Neural crest cell (in vitro differentiated cells): ENCODE data around the gene ABCB6. TPM values are rescaled to one million over a fixed set of nuclear protein-coding genes. Genes with fewer than 3 reads are reported as not detected.

ENCODE experiments used
- DNase-seq: peaks from one replicate; pipeline ENCODE4 v3.0.0; 2021; ENCODE audit warnings: low read depth, mixed read lengths, low spot score
- H3K27ac Mint-ChIP-seq: one replicate; pipeline ENCODE4 v1.8.0; 2021; ENCODE audit warnings: mild to moderate bottlenecking, mixed read lengths; ENCODE audit not compliant: unreplicated experiment
- H3K27me3 Mint-ChIP-seq: 2 replicates; pipeline ENCODE4 v1.8.0; 2021; ENCODE audit warnings: low read depth, mild to moderate bottlenecking, mixed read lengths
- H3K36me3 Mint-ChIP-seq: 2 replicates; pipeline ENCODE4 v1.8.0; 2021; ENCODE audit warnings: low read depth, mild to moderate bottlenecking, mixed read lengths
- H3K4me1 Mint-ChIP-seq: 2 replicates; pipeline ENCODE4 v1.8.0; 2021; ENCODE audit warnings: mixed read lengths
- H3K4me3 Mint-ChIP-seq: one replicate; pipeline ENCODE4 v1.8.0; 2021; ENCODE audit warnings: mild to moderate bottlenecking, mixed read lengths
- H3K9me3 Mint-ChIP-seq: 2 replicates; pipeline ENCODE4 v1.8.0; 2021; ENCODE audit warnings: mixed read lengths
- total RNA-seq: library from RNA; stranded (reverse); gene quantifications from 2 replicates; pipeline ENCODE4 v1.2.1, GENCODE V29; 2021
- TF ChIP-seq, protein P1 (sequence below): fragments of 200-600 bp; sonication (generic); conservative IDR thresholded peaks from 2 replicates; pipeline ENCODE4 v1.5.0; 2021; ENCODE audit warnings: antibody characterized with exemption, mild to moderate bottlenecking

ABCB6 gene
- total RNA-seq, 1 donor from 2014 or later: 39.1 TPM

DNA sequence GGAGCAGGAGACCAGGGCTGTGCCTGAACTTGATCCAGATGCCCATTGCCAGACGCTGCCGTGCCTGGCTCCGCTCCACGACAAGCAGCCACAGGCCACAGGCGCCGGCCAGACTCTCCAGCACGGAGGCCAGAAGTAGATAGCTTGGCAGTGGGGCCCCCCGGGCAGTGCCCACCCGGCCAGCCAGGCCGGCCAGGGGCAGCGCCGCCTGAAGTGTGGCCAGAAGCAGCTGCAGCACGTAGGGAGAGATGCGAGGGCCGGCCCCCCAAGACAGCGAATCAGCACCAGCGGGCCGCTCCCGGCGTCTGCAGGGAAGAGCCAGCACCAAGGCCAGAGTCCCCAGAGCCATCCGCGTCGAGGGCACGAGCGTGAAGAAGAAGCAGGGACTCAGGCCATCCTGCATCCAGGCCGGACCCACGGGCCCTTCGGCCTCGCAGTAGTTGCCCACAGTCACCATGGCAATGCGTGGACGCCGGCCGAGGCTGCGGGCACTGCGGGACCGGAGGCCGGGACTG lies 484 bp downstream of the ABCB6 start:
- H3K27ac Mint-ChIP-seq: peak overlapping the region; percentile 97
- DNase-seq: no peak
- peaks cover 2% of the 10 kb centered on the region for H3K36me3 Mint-ChIP-seq
- H3K4me1 Mint-ChIP-seq: peaks cover 19% of the 10 kb centered on the region
- TF ChIP-seq, protein P1, sequence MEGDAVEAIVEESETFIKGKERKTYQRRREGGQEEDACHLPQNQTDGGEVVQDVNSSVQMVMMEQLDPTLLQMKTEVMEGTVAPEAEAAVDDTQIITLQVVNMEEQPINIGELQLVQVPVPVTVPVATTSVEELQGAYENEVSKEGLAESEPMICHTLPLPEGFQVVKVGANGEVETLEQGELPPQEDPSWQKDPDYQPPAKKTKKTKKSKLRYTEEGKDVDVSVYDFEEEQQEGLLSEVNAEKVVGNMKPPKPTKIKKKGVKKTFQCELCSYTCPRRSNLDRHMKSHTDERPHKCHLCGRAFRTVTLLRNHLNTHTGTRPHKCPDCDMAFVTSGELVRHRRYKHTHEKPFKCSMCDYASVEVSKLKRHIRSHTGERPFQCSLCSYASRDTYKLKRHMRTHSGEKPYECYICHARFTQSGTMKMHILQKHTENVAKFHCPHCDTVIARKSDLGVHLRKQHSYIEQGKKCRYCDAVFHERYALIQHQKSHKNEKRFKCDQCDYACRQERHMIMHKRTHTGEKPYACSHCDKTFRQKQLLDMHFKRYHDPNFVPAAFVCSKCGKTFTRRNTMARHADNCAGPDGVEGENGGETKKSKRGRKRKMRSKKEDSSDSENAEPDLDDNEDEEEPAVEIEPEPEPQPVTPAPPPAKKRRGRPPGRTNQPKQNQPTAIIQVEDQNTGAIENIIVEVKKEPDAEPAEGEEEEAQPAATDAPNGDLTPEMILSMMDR: no peak
- H3K4me3 Mint-ChIP-seq: peak overlapping the region; percentile 97
- no peaks in the 10 kb centered on the region for H3K9me3 Mint-ChIP-seq
- H3K27me3 Mint-ChIP-seq: no peaks in the 10 kb centered on the region

DNA sequence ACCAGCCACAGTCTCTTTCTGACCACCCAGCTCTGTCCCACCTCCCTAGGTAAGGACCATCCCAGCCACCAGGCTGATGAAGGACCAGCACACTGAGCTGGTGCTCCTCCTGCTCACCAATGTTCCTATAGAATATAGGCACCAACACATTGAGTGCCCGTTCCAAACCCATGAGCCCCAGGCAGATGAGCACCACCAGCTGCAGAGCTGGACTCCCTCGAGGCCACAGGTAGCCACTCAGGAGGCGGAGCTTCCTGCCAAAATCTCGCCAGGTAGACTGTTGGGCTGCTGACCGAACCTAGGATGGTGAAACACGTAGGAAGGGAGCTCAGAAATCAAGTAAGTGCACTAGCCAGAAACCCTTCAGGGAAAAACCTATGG lies 2.2 kb downstream of the ABCB6 start:
- peaks cover 19% of the 10 kb centered on the region for H3K4me1 Mint-ChIP-seq
- TF ChIP-seq, protein P1: no peak
- no peaks in the 10 kb centered on the region for H3K9me3 Mint-ChIP-seq
- H3K36me3 Mint-ChIP-seq: peaks cover 2% of the 10 kb centered on the region
- H3K27ac Mint-ChIP-seq: no peak overlapping the region
- DNase-seq: no peak
- H3K27me3 Mint-ChIP-seq: no peaks in the 10 kb centered on the region
- H3K4me3 Mint-ChIP-seq: peak overlapping the region; percentile 56

DNA sequence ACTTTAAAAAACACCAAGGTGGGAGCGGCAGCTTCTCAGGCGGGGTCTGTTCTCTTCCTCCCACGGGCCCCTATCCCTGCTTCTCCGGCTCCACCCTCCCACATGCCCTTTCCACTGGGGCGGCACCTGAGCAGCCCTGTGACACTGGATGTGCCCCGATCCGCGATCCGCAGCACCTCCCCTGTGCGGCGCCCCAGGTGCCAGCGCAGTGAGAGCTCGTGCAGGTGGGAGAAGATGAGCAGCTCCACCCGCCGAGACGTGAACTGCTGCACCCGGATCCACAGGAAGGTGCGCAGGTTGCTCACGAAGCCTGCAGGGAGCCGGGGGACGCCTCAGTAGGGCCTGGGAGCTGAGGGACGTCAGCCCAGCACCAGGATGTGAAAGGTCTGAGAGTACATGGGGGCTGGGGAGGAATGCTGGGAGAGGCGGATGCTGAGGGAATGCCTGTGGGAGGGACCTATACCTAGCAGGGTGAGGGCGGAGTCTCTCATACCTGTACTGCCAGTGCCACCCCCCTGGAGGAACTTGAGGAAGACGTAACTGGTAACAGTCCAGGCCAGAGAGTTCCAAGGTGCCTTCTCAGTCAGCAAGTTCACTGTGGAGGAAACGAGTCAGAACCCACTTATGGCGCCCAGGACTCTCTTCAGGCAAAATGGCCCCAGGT lies 2.8 kb downstream of the ABCB6 start:
- H3K4me3 Mint-ChIP-seq: no peak overlapping the region

DNA sequence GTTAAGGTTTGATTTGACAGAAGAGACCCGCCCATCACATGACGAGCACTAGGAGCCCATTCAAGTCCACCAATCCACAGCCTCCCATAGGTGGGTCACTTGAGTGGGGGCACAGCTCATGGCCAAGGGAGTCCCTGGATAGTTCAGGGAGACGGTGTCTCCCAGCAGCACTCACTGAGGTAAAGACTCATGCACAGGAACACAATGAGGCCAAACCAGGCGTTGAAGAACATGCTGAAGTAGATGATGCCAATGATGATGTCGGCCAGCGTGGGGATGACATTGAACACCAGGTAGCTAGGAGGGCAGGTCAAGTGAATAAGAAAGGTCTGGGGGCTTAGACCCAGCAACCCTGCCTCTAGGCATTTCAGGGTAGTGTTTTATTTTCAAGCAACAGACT lies 4.0 kb downstream of the ABCB6 start:
- peaks cover 2% of the 10 kb centered on the region for H3K36me3 Mint-ChIP-seq
- TF ChIP-seq, protein P1: no peak
- peaks cover 19% of the 10 kb centered on the region for H3K4me1 Mint-ChIP-seq
- DNase-seq: no peak
- H3K27ac Mint-ChIP-seq: peak overlapping the region; percentile 43
- H3K4me3 Mint-ChIP-seq: no peak overlapping the region
- no peaks in the 10 kb centered on the region for H3K27me3 Mint-ChIP-seq
- H3K9me3 Mint-ChIP-seq: no peaks in the 10 kb centered on the region

More for the DNA sequence above, 2.8 kb downstream of the ABCB6 start:
- Mint-ChIP-seq H3K4me1 (peaks cover 19% of the 10 kb centered on the region), H3K27me3 (no peaks in the 10 kb centered on the region), H3K36me3 (peaks cover 2% of the 10 kb centered on the region), H3K27ac (peak overlapping the region; percentile 88), H3K9me3 (no peaks in the 10 kb centered on the region)
- TF ChIP-seq, protein P1: no peak
- DNase-seq: no peak

DNA sequence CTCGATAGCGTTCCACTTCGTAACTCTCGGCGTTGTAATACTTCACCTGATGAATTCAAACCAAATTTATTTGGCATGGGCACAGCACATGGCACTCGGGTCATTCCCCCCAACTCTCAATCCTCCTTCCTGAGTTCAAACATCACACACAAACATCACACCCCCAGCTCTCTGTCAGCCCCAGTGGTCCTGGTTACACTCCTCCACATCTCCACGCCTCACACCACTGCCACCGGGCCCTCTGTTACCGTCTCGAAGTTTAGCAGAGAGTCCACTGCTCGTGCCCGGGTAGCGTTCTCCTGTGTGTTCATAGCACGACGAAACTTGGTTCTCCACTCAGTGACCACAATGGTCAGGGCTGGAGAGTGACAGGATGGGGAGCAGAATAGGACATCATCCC lies 4.6 kb downstream of the ABCB6 start:
- Mint-ChIP-seq H3K4me1 (peaks cover 17% of the 10 kb centered on the region), H3K36me3 (peaks cover 2% of the 10 kb centered on the region), H3K9me3 (no peaks in the 10 kb centered on the region), H3K27ac (no peak overlapping the region), H3K27me3 (no peaks in the 10 kb centered on the region), H3K4me3 (peak overlapping the region; percentile 15)
- TF ChIP-seq, protein P1: no peak
- no peak for DNase-seq
